Erythroblast (primary cell): ENCODE results near the gene GRM8.

Experiments
- GATA1 ChIP-seq: IDR thresholded peaks from 2 replicates; pipeline ENCODE4 v1.6.1; 2011; ENCODE audit warnings: low read depth, mild to moderate bottlenecking, control low read depth, low read length, moderate library complexity
- POLR2A ChIP-seq: IDR thresholded peaks from 2 replicates; pipeline ENCODE4 v1.6.1; 2011; ENCODE audit warnings: mild to moderate bottlenecking, low read length

- no peak for TF ChIP-seq POLR2A
- TF ChIP-seq GATA1 = no peak
Observed at GRCh38 chr7:127214956-127215718, 37.6 kb downstream of the GRM8 start.
